ENCODE data around the gene CXorf49B.
"Not testable (repeated sequence)": the region's sequence is repeated elsewhere in the genome, so short reads cannot be mapped to it uniquely, and the experiment has no call there.

DNA sequence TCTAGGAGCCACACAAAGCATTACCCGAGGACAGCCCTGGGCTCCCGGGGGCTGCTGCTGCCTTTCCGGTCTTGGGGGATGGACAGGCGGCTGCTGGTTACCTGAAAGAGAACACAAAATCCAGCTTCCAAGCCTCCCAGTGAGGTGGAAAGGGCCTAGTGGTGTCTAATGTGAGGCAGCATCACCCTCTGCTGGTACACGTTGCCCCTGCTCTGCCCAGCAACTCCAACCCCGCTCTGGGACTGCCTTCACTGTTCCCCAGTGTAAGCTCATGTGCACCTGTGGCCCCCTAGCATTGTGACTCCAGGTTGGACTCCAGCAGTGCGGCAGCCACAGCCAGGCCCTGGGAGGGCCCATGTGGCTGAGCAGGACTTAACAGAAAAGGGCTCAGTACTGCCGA is 47.6 kb upstream of the CXorf49B start:
- TF ChIP-seq, protein P1, sequence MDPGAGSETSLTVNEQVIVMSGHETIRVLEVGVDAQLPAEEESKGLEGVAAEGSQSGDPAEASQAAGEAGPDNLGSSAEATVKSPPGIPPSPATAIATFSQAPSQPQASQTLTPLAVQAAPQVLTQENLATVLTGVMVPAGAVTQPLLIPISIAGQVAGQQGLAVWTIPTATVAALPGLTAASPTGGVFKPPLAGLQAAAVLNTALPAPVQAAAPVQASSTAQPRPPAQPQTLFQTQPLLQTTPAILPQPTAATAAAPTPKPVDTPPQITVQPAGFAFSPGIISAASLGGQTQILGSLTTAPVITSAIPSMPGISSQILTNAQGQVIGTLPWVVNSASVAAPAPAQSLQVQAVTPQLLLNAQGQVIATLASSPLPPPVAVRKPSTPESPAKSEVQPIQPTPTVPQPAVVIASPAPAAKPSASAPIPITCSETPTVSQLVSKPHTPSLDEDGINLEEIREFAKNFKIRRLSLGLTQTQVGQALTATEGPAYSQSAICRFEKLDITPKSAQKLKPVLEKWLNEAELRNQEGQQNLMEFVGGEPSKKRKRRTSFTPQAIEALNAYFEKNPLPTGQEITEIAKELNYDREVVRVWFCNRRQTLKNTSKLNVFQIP (CRISPR knock-in tag; IDR thresholded peaks at IDR 0.05; ENCODE audit: borderline replicate concordance, low read depth), result not testable (repeated sequence)
- TF ChIP-seq ZFP30 (CRISPR knock-in tag; IDR thresholded peaks at IDR 0.05); CSDC2 (CRISPR knock-in tag; IDR thresholded peaks at IDR 0.05); ARNTL (CRISPR knock-in tag; IDR thresholded peaks at IDR 0.05; ENCODE audit: borderline replicate concordance, low read depth); ESRRG (CRISPR knock-in tag; IDR thresholded peaks at IDR 0.05); TCF4 (CRISPR knock-in tag; IDR thresholded peaks at IDR 0.05; ENCODE audit: borderline replicate concordance); ZNF565 (CRISPR knock-in tag; conservative IDR thresholded peaks at IDR 0.05; ENCODE audit: low read depth); RARB (CRISPR knock-in tag; IDR thresholded peaks at IDR 0.05): not testable (repeated sequence)
